Measurements from ENCODE around the gene CCDC93. TPM values are rescaled to one million over a fixed set of nuclear protein-coding genes. Genes with fewer than 3 reads are reported as not detected.

The CCDC93 gene
- total RNA-seq, 6 experiments from 2014 or later: 12.5 to 15.9 (median 14.6) TPM

GRCh38 chr2:118012778-118013177 lies 1.1 kb downstream of the CCDC93 start:
- peaks cover 0 to 26% (median 0%) of the 10 kb centered on the region in 4 donors for H3K4me1 ChIP-seq
- WGBS (ENCODE audit: insufficient coverage, low coverage, low lambda C conversion rate, missing lambda C conversion rate): 23% methylated on average over 6 of the region's 6 CpGs
- H3K4me3 ChIP-seq: peak overlapping the region; percentile 99
- no peaks in the 10 kb centered on the region for H3K9me3 ChIP-seq
- H3K36me3 ChIP-seq: peaks cover 0 to 9% (median 3%) of the 10 kb centered on the region in 4 donors
- H3K27me3 ChIP-seq: no peaks in the 10 kb centered on the region
- ATAC-seq: no peak
- intact Hi-C loops (cut with DNase I): no loop called here
- peak overlapping the region in 1 of 3 donors; percentile 85 for H3K27ac ChIP-seq
- no peak for DNase-seq
- no peak for TF ChIP-seq POLR2A (IDR thresholded peaks at IDR 0.05)

- no peak overlapping the region for H3K27ac ChIP-seq
- no peak for TF ChIP-seq POLR2A (IDR thresholded peaks at IDR 0.05)
- no peak for TF ChIP-seq CTCF (IDR thresholded peaks at IDR 0.05)
- H3K4me1 ChIP-seq: peaks cover 0 to 26% (median 0%) of the 10 kb centered on the region in 4 donors
- intact Hi-C loops (cut with DNase I): no loop called here
- H3K36me3 ChIP-seq: peaks cover 0 to 29% (median 12%) of the 10 kb centered on the region in 4 donors
- no peak for DNase-seq
- H3K4me3 ChIP-seq: no peak overlapping the region
- H3K27me3 ChIP-seq: no peaks in the 10 kb centered on the region
- no peak for ATAC-seq
- H3K9me3 ChIP-seq: no peaks in the 10 kb centered on the region
Measured at GRCh38 chr2:118010473-118010872, 3.4 kb downstream of the CCDC93 start.

GRCh38 chr2:118006861-118007260 lies 7.0 kb downstream of the CCDC93 start:
- Histone ChIP-seq H3K36me3 (peaks cover 0 to 49% (median 15%) of the 10 kb centered on the region in 4 donors), H3K27ac (no peak overlapping the region), H3K4me1 (peaks cover 0 to 7% (median 0%) of the 10 kb centered on the region in 4 donors), H3K9me3 (no peaks in the 10 kb centered on the region), H3K27me3 (no peaks in the 10 kb centered on the region), H3K4me3 (no peak overlapping the region)
- DNase-seq: no peak
- TF ChIP-seq POLR2A (IDR thresholded peaks at IDR 0.05) (no peak), CTCF (IDR thresholded peaks at IDR 0.05) (no peak)
- no peak for ATAC-seq
- intact Hi-C loops (cut with DNase I): loop anchor here (10.0 kb wide), 1 partner anchor 172 kb away; no protein-coding TSS in a partner anchor
- WGBS (ENCODE audit: insufficient coverage, low coverage, low lambda C conversion rate, missing lambda C conversion rate): 100% methylated on average over 2 of the region's 2 CpGs

GRCh38 chr2:118006326-118006725 lies 7.5 kb downstream of the CCDC93 start:
- intact Hi-C loops (cut with DNase I): loop anchor here (10.0 kb wide), 1 partner anchor 172 kb away; no protein-coding TSS in a partner anchor
- Histone ChIP-seq H3K36me3 (peaks cover 0 to 54% (median 15%) of the 10 kb centered on the region in 4 donors), H3K9me3 (no peaks in the 10 kb centered on the region), H3K4me1 (peaks cover 0 to 1% (median 0%) of the 10 kb centered on the region in 4 donors), H3K4me3 (no peak overlapping the region), H3K27ac (no peak overlapping the region), H3K27me3 (no peaks in the 10 kb centered on the region)
- ATAC-seq (no peak), DNase-seq (no peak)
- TF ChIP-seq POLR2A (IDR thresholded peaks at IDR 0.05): no peak
- TF ChIP-seq CTCF (IDR thresholded peaks at IDR 0.05): no peak
- WGBS (ENCODE audit: insufficient coverage, low coverage, low lambda C conversion rate, missing lambda C conversion rate): 57% methylated on average over 1 of the region's 1 CpG

GRCh38 chr2:118003396-118003824 lies 10.5 kb downstream of the CCDC93 start:
- Histone ChIP-seq H3K27me3 (no peaks in the 10 kb centered on the region), H3K27ac (no peak overlapping the region), H3K9me3 (no peaks in the 10 kb centered on the region), H3K4me3 (no peak overlapping the region), H3K4me1 (no peaks in the 10 kb centered on the region), H3K36me3 (peaks cover 7 to 75% (median 28%) of the 10 kb centered on the region in 4 donors)
- TF ChIP-seq POLR2A (IDR thresholded peaks at IDR 0.05) (no peak), CTCF (IDR thresholded peaks at IDR 0.05) (peak; percentile 80 to 89 (median 86))
- intact Hi-C loops (cut with DNase I): loop anchor here (10.0 kb wide), 1 partner anchor 169 kb away; no protein-coding TSS in a partner anchor
- ATAC-seq (peak; percentile 98 to 100 (median 100)), DNase-seq (peak in 1 of 3 donors; percentile 55)
- WGBS (ENCODE audit: insufficient coverage, low coverage, low lambda C conversion rate, missing lambda C conversion rate): 13% methylated on average over 3 of the region's 3 CpGs
